Prostate gland (tissue), 2 donors: ENCODE data around the gene IRAG1. TPM values are rescaled to one million over a fixed set of nuclear protein-coding genes. Genes with fewer than 3 reads are reported as not detected.

Experiments
- DNase-seq: peaks from one replicate; pipeline ENCODE4 v3.0.0-alpha.2; 2019; ENCODE audit warnings: low spot score
- H3K27ac ChIP-seq, 2 donors: fragments of 200-600 bp; sonication (generic); 2 replicates each; pipeline ENCODE4 v1.5.1; 2017 to 2019
- H3K27me3 ChIP-seq: fragments of 200-600 bp; sonication (generic); replicated peaks from 2 replicates; pipeline ENCODE4 v1.5.1; 2019; ENCODE audit not compliant: insufficient read depth
- H3K36me3 ChIP-seq, 2 donors: fragments of 200-600 bp; sonication (generic); 1 replicate in 1 of 2; 2 replicates in 1 of 2; pipeline versions ENCODE4 v1.5.1 to v1.8.1; 2017 to 2019
- H3K4me1 ChIP-seq: fragments of 200-600 bp; sonication (generic); replicated peaks from 2 replicates; pipeline ENCODE4 v1.5.1; 2019
- H3K4me3 ChIP-seq, 2 donors: fragments of 200-600 bp; sonication (generic); 2 replicates each; pipeline ENCODE4 v1.5.1; 2017 to 2019
- H3K9me3 ChIP-seq: fragments of 200-600 bp; sonication (generic); 2 replicates; pipeline ENCODE4 v1.5.1; 2017
- CTCF ChIP-seq, 4 experiments: fragments of 200-600 bp in 2 of 4; fragments of 450-650 bp in 2 of 4; sonication (generic) in 2 of 4; IDR thresholded peaks; 1 replicate in 3 of 4; 2 replicates in 1 of 4; pipeline ENCODE4 v1.5.1; 2016 to 2019; ENCODE audit warnings: antibody characterized with exemption in 4 of 4, mild to moderate bottlenecking in 2 of 4, moderate library complexity in 2 of 4
- POLR2A ChIP-seq: fragments of 450-650 bp; IDR thresholded peaks from one replicate; pipeline ENCODE4 v1.6.1; 2016; ENCODE audit warnings: antibody characterized with exemption, mild to moderate bottlenecking
- POLR2AphosphoS5 ChIP-seq: sonication (generic); formaldehyde crosslinking; IDR thresholded peaks from one replicate; pipeline ENCODE4 v1.6.1; 2017; ENCODE audit warnings: antibody characterized with exemption
- WGBS: methylation state at CpG from one replicate; pipeline ENCODE4 v1.1.5; 2018; 5-methylcytosine and 5-hydroxymethylcytosine counted together
- intact Hi-C: fragments of 100-400 bp; cut with DNase I; formaldehyde crosslinking; loops from one replicate; pipeline ENCODE4 v1.14.2; 2022
- total RNA-seq, 2 donors: library from RNA; depleted of rRNA; stranded (reverse); fragments of >200 nt; gene quantifications; one replicate each; pipeline ENCODE4 v1.1.0, GENCODE V29; 2016

The IRAG1 gene
- total RNA-seq, 2 donors from 2014 or later: 14.7 to 43.6 TPM

- 81% methylated on average over 4 of the region's 4 CpGs for WGBS
- Histone ChIP-seq H3K4me3 (no peak overlapping the region), H3K9me3 (no peaks in the 10 kb centered on the region), H3K4me1 (no peaks in the 10 kb centered on the region), H3K36me3 (no peaks in the 10 kb centered on the region), H3K27me3 (no peaks in the 10 kb centered on the region), H3K27ac (peak overlapping the region; percentile 74 to 80)
- intact Hi-C loops: loop anchor here (5.0 kb wide), 2 partner anchors 33 to 37 kb away; no protein-coding TSS in a partner anchor
- no peak for DNase-seq
- no peak for TF ChIP-seq POLR2A
- no peak for TF ChIP-seq CTCF (IDR thresholded peaks at IDR 0.05)
- TF ChIP-seq POLR2AphosphoS5: no peak
Measured at GRCh38 chr11:10694486-10695239, 1.1 kb upstream of the IRAG1 start.

- H3K4me1 ChIP-seq: no peaks in the 10 kb centered on the region
- H3K36me3 ChIP-seq: no peaks in the 10 kb centered on the region
- no peaks in the 10 kb centered on the region for H3K27me3 ChIP-seq
- H3K27ac ChIP-seq: peak overlapping the region; percentile 74 to 80
- no peaks in the 10 kb centered on the region for H3K9me3 ChIP-seq
- H3K4me3 ChIP-seq: peak overlapping the region; percentile 29 to 32
- DNase-seq: no peak
- TF ChIP-seq POLR2AphosphoS5: no peak
- TF ChIP-seq POLR2A: no peak
- TF ChIP-seq CTCF (IDR thresholded peaks at IDR 0.05): no peak
- 35% methylated on average over 7 of the region's 7 CpGs for WGBS
- intact Hi-C loops: loop anchor here (5.0 kb wide), 2 partner anchors 35 kb away; no protein-coding TSS in a partner anchor
Measured at GRCh38 chr11:10692531-10693115, 932 bp downstream of the IRAG1 start.

- Histone ChIP-seq H3K9me3 (no peaks in the 10 kb centered on the region), H3K27me3 (no peaks in the 10 kb centered on the region), H3K4me3 (no peak overlapping the region), H3K4me1 (no peaks in the 10 kb centered on the region), H3K27ac (no peak overlapping the region), H3K36me3 (no peaks in the 10 kb centered on the region)
- no peak for TF ChIP-seq POLR2A
- no peak for TF ChIP-seq POLR2AphosphoS5
- TF ChIP-seq CTCF (IDR thresholded peaks at IDR 0.05): no peak
- intact Hi-C loops: no loop called here
- DNase-seq: no peak
- 97% methylated on average over 2 of the region's 2 CpGs for WGBS
Measured at GRCh38 chr11:10688401-10688800, 5.2 kb downstream of the IRAG1 start.

GRCh38 chr11:10686311-10686710 is 7.2 kb downstream of the IRAG1 start:
- no peak for DNase-seq
- intact Hi-C loops: no loop called here
- H3K9me3 ChIP-seq: no peaks in the 10 kb centered on the region
- no peak overlapping the region for H3K27ac ChIP-seq
- WGBS: 42% methylated on average over 1 of the region's 1 CpG
- H3K27me3 ChIP-seq: no peaks in the 10 kb centered on the region
- H3K4me3 ChIP-seq: no peak overlapping the region
- TF ChIP-seq CTCF (IDR thresholded peaks at IDR 0.05): no peak
- TF ChIP-seq POLR2AphosphoS5: no peak
- TF ChIP-seq POLR2A: no peak
- H3K4me1 ChIP-seq: no peaks in the 10 kb centered on the region
- no peaks in the 10 kb centered on the region for H3K36me3 ChIP-seq
